Raji (cell line): ENCODE results near the gene PLCL1.

Experiments
- POLR2A ChIP-seq: IDR thresholded peaks from 2 replicates; pipeline ENCODE4 v1.6.1; 2011; ENCODE audit warnings: low read depth, low read length, control low read depth; ENCODE audit not compliant: insufficient read depth

Gene PLCL1

DNA sequence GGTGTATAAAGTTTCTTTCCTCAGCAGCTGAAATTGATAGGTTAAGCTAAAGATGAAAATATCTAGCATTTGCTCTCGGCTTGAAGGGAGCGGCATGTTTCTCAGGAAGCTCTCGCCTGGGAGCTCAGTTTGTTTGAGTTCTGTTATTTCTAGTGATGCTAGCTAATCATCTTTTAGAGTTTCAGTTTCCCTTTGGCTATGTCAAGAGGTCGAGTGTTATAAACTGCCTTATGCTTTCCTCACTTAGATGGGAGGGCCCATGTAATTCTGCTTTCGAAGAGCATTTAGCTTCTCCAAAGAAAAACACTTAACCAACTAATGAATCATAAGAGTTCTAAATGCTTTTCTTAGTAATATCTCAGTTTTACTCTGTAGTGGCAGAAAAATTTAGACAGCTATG lies 33.6 kb downstream of the PLCL1 start:
- no peak for TF ChIP-seq POLR2A

DNA sequence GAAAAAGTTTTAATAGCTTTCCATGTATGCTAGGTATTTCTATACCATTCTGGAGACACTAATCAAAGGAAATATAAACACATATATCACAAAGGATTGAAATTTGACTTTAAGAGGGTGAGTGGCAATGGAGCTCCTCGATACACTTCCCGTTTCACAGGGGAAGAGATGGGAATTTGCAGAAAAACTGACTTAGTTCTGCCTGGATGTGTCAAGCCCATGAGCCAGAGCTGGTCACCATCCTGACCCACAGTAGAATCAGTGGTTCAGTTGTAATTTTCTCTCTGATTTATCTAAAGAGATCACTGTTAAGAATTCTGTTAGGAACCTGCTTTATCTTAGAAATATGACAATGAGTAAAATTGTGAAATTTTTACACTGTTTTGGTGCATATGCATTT lies 34.2 kb downstream of the PLCL1 start:
- no peak for TF ChIP-seq POLR2A

DNA sequence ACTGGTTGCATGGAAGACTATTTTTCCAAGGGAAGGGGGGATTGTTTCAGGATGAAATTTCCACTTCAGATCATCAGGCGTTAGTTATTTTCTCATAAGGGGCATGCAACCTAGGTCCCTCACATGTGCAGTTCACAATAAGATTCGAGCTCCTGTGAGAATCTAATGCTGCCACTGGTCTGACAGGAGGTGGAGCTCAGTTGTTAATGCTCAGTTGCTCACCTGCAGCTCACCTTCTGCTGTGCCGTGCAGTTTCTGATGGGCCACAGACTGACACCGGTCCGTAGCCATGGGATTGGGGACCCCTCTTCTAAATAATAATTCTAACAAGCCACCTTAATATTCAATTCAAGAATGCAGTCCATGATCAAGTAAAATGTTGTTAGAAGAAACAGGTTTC lies 34.9 kb downstream of the PLCL1 start:
- no peak for TF ChIP-seq POLR2A

DNA sequence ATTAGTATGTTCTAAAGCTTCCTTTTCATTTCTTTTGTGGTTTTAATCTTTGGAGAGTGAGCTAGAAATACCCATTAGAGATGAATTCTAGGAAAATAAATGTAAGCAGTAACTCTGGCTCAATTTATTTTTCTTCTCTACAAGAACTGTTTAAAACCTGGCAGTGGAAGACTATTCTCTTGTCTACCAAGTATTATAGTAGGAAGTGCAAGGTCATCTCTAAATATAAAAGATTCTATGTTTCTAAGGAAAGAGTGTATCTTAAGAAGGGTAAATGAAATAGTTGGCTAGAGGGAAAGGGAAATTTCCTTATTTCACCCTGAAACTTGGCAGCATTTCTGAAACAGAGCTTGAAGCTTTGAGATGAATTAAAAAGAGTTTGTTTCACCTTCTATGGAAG lies 35.5 kb downstream of the PLCL1 start:
- no peak for TF ChIP-seq POLR2A

DNA sequence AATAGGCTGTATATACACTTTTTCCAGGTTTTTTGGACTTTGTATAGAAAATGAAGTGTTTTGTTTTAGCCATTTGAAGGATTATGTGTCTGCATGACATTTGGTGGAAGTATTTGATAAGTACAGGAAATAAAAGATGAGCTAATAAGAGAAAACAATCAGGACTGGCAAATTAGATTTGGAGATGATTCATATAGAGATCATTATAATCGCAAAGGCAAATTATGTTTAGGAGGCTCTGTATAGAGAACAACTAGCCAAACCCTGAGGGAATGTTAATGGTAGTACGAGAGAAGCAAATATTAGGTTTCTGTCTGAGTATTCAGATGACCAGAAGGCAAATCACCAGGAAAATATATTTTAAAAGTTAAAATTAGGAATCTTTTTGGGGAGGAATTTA lies 41.7 kb downstream of the PLCL1 start:
- no peak for TF ChIP-seq POLR2A

DNA sequence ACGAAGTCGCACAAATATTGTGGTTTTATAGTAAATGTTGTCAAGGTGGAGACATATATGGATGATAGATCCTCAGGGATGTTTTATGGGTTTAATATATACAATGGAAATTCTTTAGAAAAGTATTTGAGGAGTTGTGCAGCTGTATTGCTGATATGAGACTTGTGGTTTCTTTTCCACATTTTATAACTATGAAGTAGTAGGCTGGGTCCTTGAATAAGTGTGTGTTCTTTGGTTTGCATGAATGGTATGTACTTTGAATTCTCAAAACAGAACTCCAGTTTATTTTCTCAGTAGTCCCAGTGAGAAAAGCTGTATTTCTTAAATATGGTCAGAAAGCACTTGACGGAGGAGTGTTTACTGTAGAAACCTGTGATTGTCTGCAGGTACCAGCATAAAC lies 42.4 kb downstream of the PLCL1 start:
- TF ChIP-seq POLR2A: no peak

DNA sequence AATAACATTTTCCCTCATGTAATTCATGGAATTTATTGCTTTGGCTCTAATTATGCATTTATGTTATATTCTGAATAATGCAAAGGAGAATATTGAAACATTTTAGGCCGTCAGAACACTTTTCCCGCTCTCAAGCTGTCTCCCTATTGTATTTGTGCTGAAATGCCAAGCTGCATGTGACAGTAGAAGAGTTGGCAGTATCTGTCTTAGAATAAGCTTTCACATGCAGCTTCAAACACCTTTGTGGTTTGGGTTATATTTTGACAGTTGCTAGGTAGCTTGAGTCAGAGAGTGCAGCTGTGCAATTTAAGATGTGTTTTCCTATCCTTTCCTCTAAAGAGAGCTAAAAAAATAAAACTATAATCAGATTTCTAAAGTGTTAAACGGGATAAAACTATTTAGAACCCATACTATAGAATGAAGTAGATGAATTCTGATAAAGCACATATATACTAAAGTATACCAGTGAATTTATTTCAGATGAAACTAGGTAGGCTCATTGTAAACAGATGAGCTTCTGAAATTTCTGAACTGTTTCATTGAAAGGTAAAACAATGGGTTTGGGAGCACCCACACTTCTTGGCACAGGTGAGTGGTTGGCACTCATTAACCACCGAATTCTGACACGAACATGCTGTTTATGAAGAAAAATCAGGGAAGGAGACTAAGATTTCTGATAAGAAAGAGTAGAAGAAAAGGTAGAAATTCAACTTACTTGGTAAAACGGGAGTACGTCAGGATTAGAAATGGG lies 43.4 kb downstream of the PLCL1 start:
- TF ChIP-seq POLR2A: no peak

DNA sequence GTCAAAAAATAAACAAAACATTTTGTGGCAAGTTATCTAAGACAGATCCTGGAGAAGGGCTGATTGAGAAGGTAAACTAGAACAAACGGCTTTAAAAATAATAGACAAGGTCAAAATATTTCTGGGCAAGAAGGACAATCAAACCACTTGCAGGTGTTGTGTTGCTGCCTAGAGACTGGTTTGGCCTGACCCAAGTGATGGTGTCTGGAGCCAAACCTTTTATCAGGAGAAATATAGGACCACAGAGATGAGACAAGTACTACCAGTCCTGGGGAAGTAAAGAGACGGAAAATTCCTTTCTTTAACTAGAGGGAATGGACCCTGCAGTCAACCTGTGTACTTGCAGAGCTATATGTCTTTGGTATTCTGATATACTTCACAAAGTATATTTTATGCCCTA lies 44.2 kb downstream of the PLCL1 start:
- no peak for TF ChIP-seq POLR2A

DNA sequence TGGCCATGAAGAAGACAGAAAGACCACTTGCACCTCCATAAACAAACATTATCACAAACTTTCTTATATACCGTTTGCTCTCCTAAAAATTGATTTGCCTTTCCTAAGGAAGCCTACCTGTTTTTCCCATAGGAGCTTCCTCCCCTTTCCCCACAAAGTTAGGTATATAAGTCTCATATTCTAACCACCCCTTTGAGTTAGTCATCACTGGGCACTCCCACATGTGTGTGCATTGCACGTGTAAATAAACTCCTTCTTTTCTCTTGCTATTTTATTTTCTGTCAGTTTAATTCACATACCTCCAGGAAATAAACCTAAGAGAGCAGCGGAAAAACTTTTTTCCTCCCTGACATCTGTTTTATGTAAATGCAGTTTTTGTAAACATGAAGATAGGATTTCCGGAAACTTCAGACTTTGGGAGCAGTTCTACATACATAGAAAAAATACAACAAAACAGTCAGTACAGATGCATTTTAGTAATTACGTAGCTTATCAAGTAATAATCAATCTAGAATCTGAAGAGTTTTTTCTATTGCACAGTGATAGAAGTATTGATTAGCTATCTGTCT lies 46.6 kb downstream of the PLCL1 start:
- TF ChIP-seq POLR2A: no peak

DNA sequence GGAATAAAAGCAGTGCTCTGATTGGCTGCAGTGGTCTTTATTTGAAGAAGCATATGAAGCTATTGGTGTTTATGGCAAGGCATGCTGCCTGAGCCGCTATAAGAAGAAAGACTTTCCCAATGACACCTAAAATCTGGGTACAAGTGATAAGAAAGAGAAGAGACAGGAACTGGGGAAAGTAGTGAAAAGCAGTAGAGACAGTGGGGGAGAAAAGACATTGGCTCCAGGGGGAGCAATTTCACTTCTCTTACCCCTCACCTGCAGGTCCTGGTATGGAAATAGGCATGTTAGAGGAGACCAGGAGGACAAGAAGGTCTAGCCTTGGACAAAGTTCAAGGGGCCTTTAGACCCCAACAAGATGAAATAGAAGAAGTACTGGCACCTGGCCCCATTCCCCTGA lies 47.1 kb downstream of the PLCL1 start:
- no peak for TF ChIP-seq POLR2A

DNA sequence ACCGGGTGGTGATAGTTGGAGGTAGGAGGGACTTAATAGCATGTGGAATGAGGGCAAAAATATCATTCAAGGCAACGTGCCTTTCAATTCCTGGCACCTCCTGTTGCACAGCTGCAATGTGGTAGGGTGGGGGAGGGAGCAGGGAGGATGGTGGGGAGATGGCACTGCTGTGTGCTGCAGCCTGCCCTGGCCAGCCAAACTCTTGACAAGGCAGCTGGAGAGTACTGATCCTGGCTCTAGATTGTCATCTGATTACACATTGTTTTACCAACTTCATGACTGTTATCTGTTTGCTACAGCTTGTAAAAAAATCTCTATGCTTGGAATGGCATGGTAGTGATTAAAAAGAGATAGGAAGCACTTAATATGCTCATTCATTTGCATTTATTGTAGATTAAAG lies 47.7 kb downstream of the PLCL1 start:
- no peak for TF ChIP-seq POLR2A

DNA sequence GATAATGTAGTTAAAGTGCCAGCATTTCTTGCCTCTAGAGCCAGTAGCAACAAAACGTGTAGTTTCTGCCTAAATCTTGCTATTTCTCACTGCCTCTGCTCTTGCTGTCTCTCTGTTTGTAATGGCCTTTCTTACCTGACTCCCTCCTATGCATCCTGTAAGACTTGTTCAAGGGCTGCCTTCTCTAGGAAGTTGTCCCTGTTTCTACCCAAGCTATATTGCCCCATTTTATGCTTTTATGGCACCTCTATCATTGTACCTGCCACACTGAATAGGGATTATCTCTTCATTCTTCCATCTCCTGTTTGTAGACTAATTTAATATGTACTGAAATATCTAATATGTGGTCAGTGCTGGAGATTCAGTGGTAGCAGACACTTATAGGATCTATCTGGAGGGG lies 49.2 kb downstream of the PLCL1 start:
- TF ChIP-seq POLR2A: no peak

DNA sequence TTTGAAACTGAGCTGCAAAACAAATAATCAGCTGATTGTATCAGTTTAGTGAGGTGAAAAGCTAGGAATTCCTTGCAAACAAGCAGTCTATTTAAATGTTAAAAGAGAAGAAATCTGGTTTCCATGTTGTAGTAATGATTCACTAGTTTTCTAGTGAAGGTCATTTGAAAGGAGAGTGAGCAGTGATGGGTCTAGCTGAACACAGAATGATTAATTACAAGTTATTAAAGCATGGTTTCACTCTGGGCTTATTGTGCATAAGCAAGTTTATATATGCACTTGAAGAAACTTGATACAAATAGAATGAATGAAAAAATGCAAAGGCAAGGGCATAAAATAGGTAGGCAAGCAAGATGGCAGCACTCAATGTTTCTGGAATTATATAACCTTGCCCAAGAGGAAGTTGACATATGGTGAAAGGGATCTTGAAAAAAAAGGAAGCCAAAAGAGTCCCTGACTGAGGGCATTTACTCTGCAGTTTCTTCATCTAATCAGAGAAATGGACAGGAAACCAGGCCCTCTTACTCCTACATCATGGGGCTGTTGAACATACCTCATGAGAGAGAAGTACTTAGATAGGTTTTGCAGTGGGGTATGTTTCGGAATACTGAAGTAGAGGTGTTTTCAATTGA lies 53.2 kb downstream of the PLCL1 start:
- TF ChIP-seq POLR2A: no peak

DNA sequence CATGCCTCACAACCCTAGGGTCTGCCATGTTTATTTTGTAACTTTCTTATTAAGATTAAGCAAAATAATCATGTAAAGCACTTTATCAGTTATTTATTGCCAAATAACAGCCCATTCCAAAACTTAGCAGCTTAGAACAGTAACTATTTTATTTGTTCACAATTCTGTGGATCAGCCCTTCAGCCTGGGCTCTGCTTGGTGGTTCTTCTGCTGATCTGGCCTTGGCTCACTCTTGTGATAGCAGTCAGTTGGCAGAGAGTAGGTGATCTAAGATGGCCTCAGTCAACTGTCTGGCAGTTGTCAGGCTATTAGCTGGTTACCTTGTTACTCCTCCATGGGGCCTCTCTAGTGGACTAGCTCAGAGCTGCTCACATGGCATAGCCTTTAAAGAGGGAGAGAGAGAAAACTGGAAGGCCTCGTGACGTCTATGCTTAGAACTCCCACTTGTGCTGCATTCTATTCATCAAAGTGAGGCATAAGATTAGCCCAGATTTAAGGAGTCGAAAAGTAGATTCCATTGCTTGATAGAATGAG lies 54.3 kb downstream of the PLCL1 start:
- no peak for TF ChIP-seq POLR2A

DNA sequence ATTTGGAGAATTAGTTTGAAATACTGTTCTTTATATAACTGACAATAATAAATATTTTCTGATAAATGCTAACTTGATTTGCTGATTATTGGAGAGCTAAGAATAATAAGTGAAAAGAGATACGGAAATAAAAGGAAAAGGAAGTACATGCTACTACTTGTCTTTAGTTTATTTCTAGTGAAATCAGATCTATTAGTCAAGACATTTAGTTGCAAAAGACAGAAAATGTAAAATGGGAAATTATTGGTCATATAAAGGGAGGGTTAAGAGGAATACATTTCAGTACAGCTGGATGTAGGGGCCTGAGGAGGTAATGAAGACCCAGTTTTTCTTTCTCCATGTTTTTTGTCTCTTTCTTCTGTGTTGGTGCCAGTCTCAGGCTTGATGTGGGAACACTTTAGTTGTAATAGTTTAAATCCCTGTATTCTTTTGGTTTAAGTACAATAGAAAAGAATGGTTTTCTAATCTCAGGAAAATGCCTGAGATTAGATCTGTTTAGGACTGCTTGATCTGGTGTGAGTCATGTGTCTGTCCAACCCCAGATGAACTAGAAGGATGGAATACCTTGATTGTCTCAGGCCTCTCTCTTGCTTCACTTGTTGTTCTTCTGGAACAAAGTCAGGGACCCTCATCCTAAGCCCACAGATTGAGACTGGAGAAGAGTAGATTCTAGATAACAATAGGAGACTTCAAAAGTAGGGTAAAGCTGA lies 58.0 kb downstream of the PLCL1 start:
- TF ChIP-seq POLR2A: no peak

DNA sequence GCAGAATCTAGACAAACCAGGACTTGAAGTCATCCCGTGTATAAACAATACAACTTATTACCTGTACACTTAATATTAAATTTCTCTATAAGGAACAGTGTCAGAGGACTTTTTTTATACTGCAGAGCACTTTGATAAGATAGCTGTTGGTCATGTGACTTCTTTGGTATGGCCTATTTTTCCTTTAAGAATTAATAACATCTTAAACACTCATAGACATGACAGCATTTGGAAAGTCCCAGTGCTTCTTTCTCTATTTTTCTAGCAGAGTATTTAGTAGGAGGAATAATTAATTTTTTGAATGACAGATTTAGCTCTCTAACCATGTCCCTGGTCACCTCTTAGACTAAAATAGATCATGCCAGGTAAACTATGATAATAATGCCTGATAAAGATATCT lies 59.4 kb downstream of the PLCL1 start:
- no peak for TF ChIP-seq POLR2A
